Measurements from ENCODE around the gene BCL2L13. TPM values are rescaled to one million over a fixed set of nuclear protein-coding genes. Genes with fewer than 3 reads are reported as not detected.

BCL2L13 gene
- polyA plus RNA-seq, 1 donor (not counting 4 experiments of a cell fraction or from before 2014, with no cell fraction given): 51.0 TPM

- H3K27ac ChIP-seq (ENCODE audit: control insufficient read depth, insufficient read depth, low read length): no peak overlapping the region
- peak overlapping the region; percentile 97 for H3K4me2 ChIP-seq (ENCODE audit: control insufficient read depth, extremely low read depth, insufficient read depth, low read depth, low read length)
- H3K27me3 ChIP-seq (ENCODE audit: control insufficient read depth, extremely low read depth, insufficient read depth, low read length): peaks cover 11% of the 10 kb centered on the region
- dilution Hi-C loops (cut with MboI; ENCODE audit: extremely low pct_ligation_motif_present, low sequenced_read_pairs): no loop called here
- H4K20me1 ChIP-seq (ENCODE audit: control insufficient read depth, extremely low read depth, insufficient read depth, low read length): peaks cover 13% of the 10 kb centered on the region
- H3K4me3 ChIP-seq (ENCODE audit: control insufficient read depth in 2 of 3, extremely low read depth in 1 of 3, insufficient read depth in 2 of 3, low read depth in 1 of 3, low read length in 3 of 3): peak overlapping the region; percentile 60 to 79 (median 72)
- H3K9me3 ChIP-seq (ENCODE audit: control insufficient read depth, low read depth, low read length): no peaks in the 10 kb centered on the region
- H3K4me1 ChIP-seq (ENCODE audit: control insufficient read depth, extremely low read depth, insufficient read depth, low read length): peaks cover 13% of the 10 kb centered on the region
- no peak for DNase-seq (ENCODE audit: low read depth, low spot score)
- TF ChIP-seq EZH2 (IDR thresholded peaks at IDR 0.05; ENCODE audit: low read length): no peak
- no peak for FAIRE-seq
- H3K79me2 ChIP-seq (ENCODE audit: control insufficient read depth, insufficient read depth, low read length): peaks cover 11% of the 10 kb centered on the region
- peak overlapping the region; percentile 30 for H2AFZ ChIP-seq (ENCODE audit: control insufficient read depth, low read length)
- H3K36me3 ChIP-seq (ENCODE audit: control insufficient read depth in 2 of 2, extremely low read depth in 1 of 2, insufficient read depth in 2 of 2, low read length in 2 of 2): no peaks in the 10 kb centered on the region
- H3K9ac ChIP-seq (ENCODE audit: control insufficient read depth, extremely low read depth, insufficient read depth, low read length): peak overlapping the region; percentile 62
- no peaks in the 10 kb centered on the region for H3K9me1 ChIP-seq (ENCODE audit: control insufficient read depth, extremely low read depth, insufficient read depth, low read length)
Measured at GRCh38 chr22:17773606-17774205, 135.1 kb downstream of the BCL2L13 start.

GRCh38 chr22:17774206-17774925, 135.8 kb downstream of the BCL2L13 start, which contains the start of gene BID:
TSS of gene BID (minus strand) at chr22:17774469. CDS start at chr22:17750116, 24,353 bp downstream.
- Histone ChIP-seq H3K9me3 (ENCODE audit: control insufficient read depth, low read depth, low read length) (no peaks in the 10 kb centered on the region), H3K4me2 (ENCODE audit: control insufficient read depth, extremely low read depth, insufficient read depth, low read depth, low read length) (peak within 1 kb of the TSS; percentile 97), H3K79me2 (ENCODE audit: control insufficient read depth, insufficient read depth, low read length) (peaks cover 11% of the 10 kb centered on the region), H4K20me1 (ENCODE audit: control insufficient read depth, extremely low read depth, insufficient read depth, low read length) (peaks cover 13% of the 10 kb centered on the region), H3K9ac (ENCODE audit: control insufficient read depth, extremely low read depth, insufficient read depth, low read length) (peak within 1 kb of the TSS; percentile 62), H3K4me3 (ENCODE audit: control insufficient read depth in 2 of 3, extremely low read depth in 1 of 3, insufficient read depth in 2 of 3, low read depth in 1 of 3, low read length in 3 of 3) (peak within 1 kb of the TSS; percentile 60 to 79 (median 72)), H2AFZ (ENCODE audit: control insufficient read depth, low read length) (peak within 1 kb of the TSS; percentile 63), H3K4me1 (ENCODE audit: control insufficient read depth, extremely low read depth, insufficient read depth, low read length) (peaks cover 13% of the 10 kb centered on the region), H3K27me3 (ENCODE audit: control insufficient read depth, extremely low read depth, insufficient read depth, low read length) (peaks cover 11% of the 10 kb centered on the region), H3K9me1 (ENCODE audit: control insufficient read depth, extremely low read depth, insufficient read depth, low read length) (no peaks in the 10 kb centered on the region), H3K27ac (ENCODE audit: control insufficient read depth, insufficient read depth, low read length) (no peak within 1 kb of the TSS), H3K36me3 (ENCODE audit: control insufficient read depth in 2 of 2, extremely low read depth in 1 of 2, insufficient read depth in 2 of 2, low read length in 2 of 2) (no peaks in the 10 kb centered on the region)
- dilution Hi-C loops (cut with MboI; ENCODE audit: extremely low pct_ligation_motif_present, low sequenced_read_pairs): no loop called here
- FAIRE-seq (no peak), DNase-seq (ENCODE audit: low read depth, low spot score) (no peak)
- TF ChIP-seq CTCF (optimal IDR thresholded peaks at IDR 0.05 in 1 of 3, IDR thresholded peaks at IDR 0.05 in 1 of 3, conservative IDR thresholded peaks at IDR 0.05 in 1 of 3; ENCODE audit: extremely low read depth in 1 of 3, insufficient read depth in 2 of 3, low read length in 3 of 3) (no peak), EZH2 (IDR thresholded peaks at IDR 0.05; ENCODE audit: low read length) (no peak)
